Lower leg skin (tissue), 4 donors: ENCODE data around the gene ABTB2. TPM values are rescaled to one million over a fixed set of nuclear protein-coding genes. Genes with fewer than 3 reads are reported as not detected.
A peak's percentile ranks its signal among the peaks of the same experiment; 100 is the strongest.

ENCODE experiments used
- DNase-seq, 2 donors: peaks; one replicate each; pipeline ENCODE4 v3.0.0-alpha.2; 2019; ENCODE audit warnings: low spot score in 2 of 2
- H3K4me3 ChIP-seq: fragments of 200-600 bp; sonication (generic); 2 replicates; pipeline ENCODE4 v1.5.1; 2017; ENCODE audit warnings: mild to moderate bottlenecking, low read depth; ENCODE audit not compliant: poor library complexity, severe bottlenecking
- POLR2A ChIP-seq, 2 donors: fragments of 450-650 bp; IDR thresholded peaks; one replicate each; pipeline ENCODE4 v1.6.1; 2016 to 2017; ENCODE audit warnings: antibody characterized with exemption in 2 of 2, mild to moderate bottlenecking in 1 of 2, moderate library complexity in 1 of 2
- WGBS, 2 donors: methylation state at CpG; one replicate each; pipeline ENCODE4 v1.1.5; 2018; 5-methylcytosine and 5-hydroxymethylcytosine counted together
- intact Hi-C: fragments of 100-400 bp; cut with DNase I; formaldehyde crosslinking; loops from one replicate; pipeline ENCODE4 v1.15.0; 2023; ENCODE audit warnings: low total_unique reads
- total RNA-seq, 4 donors: library from RNA; depleted of rRNA; stranded (reverse); fragments of >200 nt; gene quantifications; one replicate each; pipeline ENCODE4 v1.1.0, GENCODE V29; 2016
- TF ChIP-seq, protein P1 (sequence below), 3 donors: fragments of 450-650 bp; IDR thresholded peaks; one replicate each; pipeline ENCODE4 v1.5.1; 2016; ENCODE audit warnings: antibody characterized with exemption in 3 of 3, mild to moderate bottlenecking in 3 of 3, moderate library complexity in 2 of 3

ABTB2 gene
- 10 to 100 TPM in 2 of 4 donors, 1 to 10 TPM in 2; 6.1 to 24.2 (median 11.1) TPM for total RNA-seq

DNA sequence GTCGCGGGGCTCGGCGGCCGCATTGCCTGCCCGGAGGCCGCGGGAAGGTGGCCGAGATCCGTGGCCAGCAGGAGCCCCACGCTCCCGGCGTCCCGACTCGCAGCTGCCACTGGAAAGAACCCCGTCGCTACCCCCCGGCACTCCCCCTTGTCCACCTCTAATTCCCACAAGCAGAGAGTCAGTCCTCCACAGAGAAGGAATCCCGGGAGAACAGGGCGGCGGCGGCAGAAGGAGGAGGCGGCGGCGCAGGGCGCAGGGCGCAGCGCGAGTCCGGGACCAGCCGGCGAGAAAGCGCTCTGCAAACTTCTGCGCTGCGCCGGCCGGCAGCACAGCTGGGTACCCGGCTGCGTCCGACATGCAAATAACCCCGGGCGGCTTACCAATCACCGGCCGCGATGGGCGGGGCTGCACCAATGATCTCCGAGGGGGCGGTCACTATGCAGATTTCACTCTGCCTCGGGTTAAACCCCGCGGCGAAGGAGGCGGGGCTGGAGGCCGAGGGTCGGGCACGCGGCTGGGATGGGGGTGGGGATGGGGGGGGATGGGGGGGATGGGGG is at the start of gene ABTB2:
Gene ABTB2 (minus strand): TSS at position 310 of the 557 bp plus-strand sequence.
- peak within 1 kb of the TSS; percentile 41 for H3K4me3 ChIP-seq
- peak; percentile 97 to 100 for DNase-seq
- TF ChIP-seq POLR2A (IDR thresholded peaks at IDR 0.05): peak in 1 of 2 donors; percentile 54
- TF ChIP-seq, protein P1, sequence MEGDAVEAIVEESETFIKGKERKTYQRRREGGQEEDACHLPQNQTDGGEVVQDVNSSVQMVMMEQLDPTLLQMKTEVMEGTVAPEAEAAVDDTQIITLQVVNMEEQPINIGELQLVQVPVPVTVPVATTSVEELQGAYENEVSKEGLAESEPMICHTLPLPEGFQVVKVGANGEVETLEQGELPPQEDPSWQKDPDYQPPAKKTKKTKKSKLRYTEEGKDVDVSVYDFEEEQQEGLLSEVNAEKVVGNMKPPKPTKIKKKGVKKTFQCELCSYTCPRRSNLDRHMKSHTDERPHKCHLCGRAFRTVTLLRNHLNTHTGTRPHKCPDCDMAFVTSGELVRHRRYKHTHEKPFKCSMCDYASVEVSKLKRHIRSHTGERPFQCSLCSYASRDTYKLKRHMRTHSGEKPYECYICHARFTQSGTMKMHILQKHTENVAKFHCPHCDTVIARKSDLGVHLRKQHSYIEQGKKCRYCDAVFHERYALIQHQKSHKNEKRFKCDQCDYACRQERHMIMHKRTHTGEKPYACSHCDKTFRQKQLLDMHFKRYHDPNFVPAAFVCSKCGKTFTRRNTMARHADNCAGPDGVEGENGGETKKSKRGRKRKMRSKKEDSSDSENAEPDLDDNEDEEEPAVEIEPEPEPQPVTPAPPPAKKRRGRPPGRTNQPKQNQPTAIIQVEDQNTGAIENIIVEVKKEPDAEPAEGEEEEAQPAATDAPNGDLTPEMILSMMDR (IDR thresholded peaks at IDR 0.05): no peak
- intact Hi-C loops: loop anchor here (2.0 to 5.0 kb wide), 2 partner anchors 183 to 360 kb away; no protein-coding TSS in a partner anchor
- 0% methylated on average over 28 to 57 of the region's 57 CpGs for WGBS, 2 donors

DNA sequence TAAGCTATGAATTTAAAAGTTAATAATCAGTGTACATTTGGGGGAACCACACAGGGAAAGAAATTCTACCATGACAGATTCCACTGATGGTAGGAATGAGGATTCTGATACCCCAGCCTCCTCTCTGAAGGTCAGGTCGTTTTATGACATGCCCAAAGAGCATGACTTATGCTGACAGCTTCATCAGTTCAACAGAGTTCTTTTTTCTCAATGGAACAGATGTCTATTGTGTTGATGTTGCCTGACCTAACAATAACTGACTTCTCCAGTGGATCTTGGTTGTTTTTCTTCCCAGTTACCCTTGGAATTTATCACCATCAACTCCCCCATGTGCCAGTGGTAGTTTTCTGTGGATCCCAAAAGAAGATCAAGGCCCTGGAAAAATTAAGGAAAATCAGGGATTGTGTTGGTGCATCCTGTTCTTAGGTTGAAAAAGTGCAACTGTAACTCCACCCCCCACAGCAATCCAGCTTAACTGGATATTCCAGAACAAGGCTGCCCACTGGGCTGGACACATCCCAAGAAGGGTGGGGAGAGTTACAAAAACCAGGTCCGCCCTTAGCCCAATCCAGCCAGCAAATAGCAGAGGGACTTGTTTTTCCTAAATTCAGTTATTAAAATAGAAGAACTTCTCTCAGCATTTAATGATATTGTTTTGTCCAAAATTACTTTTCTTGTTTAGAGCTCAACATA is 49.5 kb upstream of the ABTB2 start:
- intact Hi-C loops: no loop called here
- H3K4me3 ChIP-seq: no peak overlapping the region
- 33 to 41% methylated on average over 2 of the region's 2 CpGs for WGBS, 2 donors
- no peak for TF ChIP-seq POLR2A (IDR thresholded peaks at IDR 0.05)
- TF ChIP-seq, protein P1 (IDR thresholded peaks at IDR 0.05): no peak
- peak in 1 of 2 donors; percentile 68 for DNase-seq

DNA sequence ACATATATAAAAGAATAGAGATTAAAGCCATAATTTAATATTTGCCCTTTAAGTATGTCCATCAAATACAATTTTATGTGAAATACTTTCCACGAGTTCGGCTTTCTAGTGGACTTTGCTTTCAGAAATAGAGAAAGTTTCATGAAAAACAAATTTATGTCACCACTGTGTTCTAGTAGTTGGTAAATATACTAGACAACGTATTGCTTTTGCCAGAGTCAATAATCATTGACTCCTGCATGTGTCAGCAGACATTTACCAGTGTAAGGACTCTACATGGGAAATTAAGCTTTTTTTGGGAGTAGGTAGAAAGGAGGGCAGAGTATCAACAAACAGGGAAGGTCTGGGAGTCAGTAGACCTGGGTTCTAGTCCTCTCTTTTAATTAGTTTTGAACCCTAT is 48.6 kb upstream of the ABTB2 start:
- intact Hi-C loops: no loop called here
- TF ChIP-seq, protein P1 (IDR thresholded peaks at IDR 0.05): no peak
- no peak for TF ChIP-seq POLR2A (IDR thresholded peaks at IDR 0.05)

DNA sequence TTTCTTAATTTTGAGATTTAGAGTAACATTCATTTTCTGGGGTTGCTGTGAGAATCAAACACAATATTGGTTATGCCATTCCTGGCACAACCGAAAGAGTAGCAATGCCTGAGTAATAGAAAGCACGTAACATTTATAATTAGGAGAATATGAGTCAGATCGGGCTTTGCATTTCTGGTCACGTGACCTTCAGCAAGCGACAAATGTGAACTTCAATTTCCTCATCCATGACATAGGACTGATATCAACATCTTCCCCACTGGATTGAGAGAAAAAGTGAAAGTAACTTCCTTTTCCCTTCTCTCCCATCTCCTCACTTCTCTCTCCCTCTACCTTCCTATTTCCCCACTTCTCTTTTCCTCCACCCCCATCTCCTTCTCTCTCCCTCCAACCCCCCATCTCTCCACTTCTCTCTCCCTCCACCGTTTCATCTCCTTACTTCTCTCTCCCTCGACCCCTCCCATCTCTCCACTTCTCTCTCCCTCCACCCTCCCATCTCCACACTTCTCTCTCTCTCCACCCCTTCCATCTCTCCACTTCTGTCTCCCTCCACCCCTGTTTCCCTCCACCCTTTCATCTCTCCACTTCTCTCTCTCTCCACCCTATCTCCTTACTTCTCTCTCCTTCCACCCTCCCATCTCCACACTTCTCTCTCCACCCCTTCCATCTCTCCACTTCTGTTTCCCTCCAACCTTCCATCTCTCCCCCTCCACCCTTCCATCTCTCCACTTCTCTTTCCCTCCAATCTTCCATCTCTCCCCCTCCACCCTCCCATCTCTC is 47.5 kb upstream of the ABTB2 start:
- 14 to 27% methylated on average over 5 to 7 of the region's 7 CpGs for WGBS, 2 donors
- intact Hi-C loops: no loop called here
- TF ChIP-seq, protein P1 (IDR thresholded peaks at IDR 0.05): no peak
- TF ChIP-seq POLR2A (IDR thresholded peaks at IDR 0.05): no peak
- no peak overlapping the region for H3K4me3 ChIP-seq
- peak in 1 of 2 donors; percentile 34 for DNase-seq

More for the DNA sequence above, 48.6 kb upstream of the ABTB2 start:
- no peak overlapping the region for H3K4me3 ChIP-seq
- 70 to 74% methylated on average over 3 of the region's 3 CpGs for WGBS, 2 donors
- no peak for DNase-seq

DNA sequence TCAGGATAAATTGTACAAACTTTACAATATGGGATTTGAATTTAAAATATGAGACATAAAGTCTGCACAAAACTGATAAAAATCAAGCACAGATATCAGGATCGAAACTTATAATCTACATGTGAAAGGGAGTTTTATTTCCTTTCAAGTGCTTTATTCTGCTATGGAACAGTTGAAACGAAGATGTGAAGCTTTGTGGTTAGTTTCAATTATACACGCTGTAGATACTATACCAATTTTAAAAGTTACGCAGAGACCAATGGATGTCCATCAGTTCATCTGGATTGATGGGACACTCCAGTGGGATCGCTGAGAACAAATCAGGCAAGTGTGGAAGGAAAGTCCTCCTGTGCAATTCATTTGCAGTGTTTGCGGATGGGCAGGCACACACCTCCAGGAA is 46.5 kb upstream of the ABTB2 start:
- 80 to 87% methylated on average over 6 of the region's 6 CpGs for WGBS, 2 donors
- intact Hi-C loops: no loop called here

More for the DNA sequence above, 46.5 kb upstream of the ABTB2 start:
- no peak overlapping the region for H3K4me3 ChIP-seq
- TF ChIP-seq, protein P1 (IDR thresholded peaks at IDR 0.05): no peak
- DNase-seq: no peak
